COLO829 (cell line): ENCODE results near the gene LY9.

ENCODE experiments used
- DNase-seq: peaks from one replicate; pipeline ENCODE4 v3.0.0; 2012; ENCODE audit warnings: low spot score

Gene LY9

GRCh38 chr1:160801836-160802580 lies 6.0 kb downstream of the LY9 start:
- DNase-seq, result no peak

DNA sequence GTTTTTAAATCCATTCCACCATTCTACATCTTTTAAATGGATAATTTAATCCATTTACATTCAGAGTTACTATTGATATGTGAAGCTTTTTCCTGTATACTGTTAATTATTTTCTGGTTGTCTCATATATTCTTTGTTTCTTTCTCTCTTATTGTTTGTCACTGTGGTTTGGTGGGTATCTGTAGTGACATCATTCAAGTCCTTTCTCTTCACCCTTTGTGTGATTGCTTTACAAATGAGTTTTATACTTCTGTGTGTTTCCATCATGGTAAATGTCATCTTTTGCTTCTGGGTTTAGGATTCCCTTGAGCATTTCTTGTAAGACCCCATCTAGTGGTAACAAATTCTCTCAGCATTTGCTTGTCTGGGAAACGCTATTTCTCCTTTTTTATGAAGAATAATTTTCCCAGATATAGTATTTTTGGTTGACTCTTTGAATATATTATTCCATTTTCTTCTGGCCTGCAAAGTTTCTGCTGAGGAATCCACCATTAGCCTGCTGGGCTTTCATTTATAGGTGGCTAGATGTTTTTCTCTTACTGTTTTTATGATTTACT lies 10.2 kb downstream of the LY9 start:
- DNase-seq, result no peak

- no peak for DNase-seq
These were observed 10.8 kb downstream of the LY9 start for GRCh38 chr1:160806784-160807183.

DNA sequence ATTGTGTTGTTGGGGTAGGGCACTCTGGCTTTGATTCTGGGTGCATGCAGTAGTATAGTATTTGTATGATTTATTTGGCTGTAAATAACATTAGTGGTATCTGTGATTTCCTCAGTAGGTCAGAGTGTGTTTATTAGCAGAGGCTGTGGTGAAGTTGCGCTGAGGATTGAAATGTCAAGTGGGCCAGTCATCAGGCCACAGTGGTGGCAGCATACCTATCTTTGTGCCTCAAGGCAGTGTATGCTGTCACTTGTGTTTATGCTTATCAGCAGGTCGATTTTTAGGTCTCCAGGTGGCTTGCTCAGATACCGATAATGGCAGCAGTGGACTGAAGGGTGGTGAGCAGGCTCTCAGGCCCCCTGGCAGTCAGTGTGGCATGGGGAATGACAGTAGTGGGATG lies 11.3 kb downstream of the LY9 start:
- no peak for DNase-seq

DNA sequence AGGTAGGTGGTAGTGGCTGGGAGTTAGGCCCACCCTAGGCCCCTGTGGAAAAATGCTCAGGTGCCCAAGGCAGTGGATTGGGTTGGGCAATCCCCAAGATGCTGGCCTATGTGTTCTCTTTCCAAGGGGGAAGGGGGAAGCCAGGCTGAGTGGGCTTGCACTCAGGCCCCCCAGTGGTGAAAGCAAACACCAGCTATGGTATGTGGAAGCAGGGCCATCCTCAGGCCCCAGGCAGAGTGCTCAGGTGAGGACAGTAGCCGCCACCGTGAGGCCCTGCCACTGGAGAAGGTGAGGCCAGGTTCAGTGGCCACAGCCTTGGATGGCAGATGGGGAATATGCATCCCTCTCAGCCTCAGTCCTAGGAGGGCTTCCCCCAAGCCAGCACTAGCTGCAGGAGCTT lies 11.8 kb downstream of the LY9 start:
- DNase-seq, result no peak

DNA sequence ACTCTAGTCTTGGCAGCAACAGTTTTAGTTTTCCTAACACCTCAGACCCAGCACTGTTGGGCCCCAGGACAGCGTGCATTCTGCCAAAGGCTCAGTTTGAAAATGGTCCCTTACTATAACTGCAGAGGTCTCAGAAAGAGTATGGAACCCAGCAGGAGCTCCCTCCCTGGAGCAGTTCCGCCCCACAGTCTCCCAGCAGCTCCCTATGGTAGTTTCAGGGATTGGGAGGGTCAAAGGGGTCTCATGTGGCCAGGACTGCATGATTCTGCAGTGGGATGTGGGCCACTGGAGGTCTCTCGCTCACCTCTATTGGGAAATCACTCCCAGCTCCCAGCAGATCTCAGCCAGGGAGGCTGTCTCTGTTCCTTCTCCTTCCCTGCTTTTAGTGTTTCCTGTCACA lies 12.3 kb downstream of the LY9 start:
- DNase-seq, result no peak

- no peak for DNase-seq
These were observed 14.5 kb downstream of the LY9 start for GRCh38 chr1:160810486-160810885.

GRCh38 chr1:160811147-160811546 lies 15.2 kb downstream of the LY9 start:
- no peak for DNase-seq

DNA sequence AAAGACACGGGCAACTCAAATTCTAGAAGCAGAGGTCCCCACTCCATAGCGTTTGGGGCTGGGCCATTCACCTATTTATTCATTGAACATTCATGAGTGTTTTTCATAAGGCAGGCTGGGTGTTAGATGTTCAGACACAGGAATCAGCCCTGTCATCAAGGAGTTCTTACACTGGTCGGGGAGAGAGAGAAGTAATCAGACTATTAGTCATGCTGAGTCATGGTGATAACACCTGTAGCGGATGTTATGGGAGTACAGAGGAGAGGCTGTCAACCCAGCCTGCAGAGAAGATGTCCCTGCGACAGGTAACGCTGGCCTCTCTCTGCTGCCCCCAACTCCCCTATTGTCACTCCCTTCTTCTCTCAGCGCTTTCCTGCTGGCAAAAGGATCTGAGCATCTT lies 17.2 kb downstream of the LY9 start:
- no peak for DNase-seq

DNA sequence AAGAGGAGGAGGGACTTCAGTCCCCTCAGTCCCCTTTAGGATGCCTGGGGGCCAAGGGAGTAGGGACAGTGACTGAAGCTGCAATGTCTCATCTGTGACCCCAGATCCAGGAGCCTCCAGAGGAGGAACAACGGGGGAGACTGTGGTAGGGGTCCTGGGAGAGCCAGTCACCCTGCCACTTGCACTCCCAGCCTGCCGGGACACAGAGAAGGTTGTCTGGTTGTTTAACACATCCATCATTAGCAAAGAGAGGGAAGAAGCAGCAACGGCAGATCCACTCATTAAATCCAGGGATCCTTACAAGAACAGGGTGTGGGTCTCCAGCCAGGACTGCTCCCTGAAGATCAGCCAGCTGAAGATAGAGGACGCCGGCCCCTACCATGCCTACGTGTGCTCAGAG lies 18.3 kb downstream of the LY9 start:
- no peak for DNase-seq

DNA sequence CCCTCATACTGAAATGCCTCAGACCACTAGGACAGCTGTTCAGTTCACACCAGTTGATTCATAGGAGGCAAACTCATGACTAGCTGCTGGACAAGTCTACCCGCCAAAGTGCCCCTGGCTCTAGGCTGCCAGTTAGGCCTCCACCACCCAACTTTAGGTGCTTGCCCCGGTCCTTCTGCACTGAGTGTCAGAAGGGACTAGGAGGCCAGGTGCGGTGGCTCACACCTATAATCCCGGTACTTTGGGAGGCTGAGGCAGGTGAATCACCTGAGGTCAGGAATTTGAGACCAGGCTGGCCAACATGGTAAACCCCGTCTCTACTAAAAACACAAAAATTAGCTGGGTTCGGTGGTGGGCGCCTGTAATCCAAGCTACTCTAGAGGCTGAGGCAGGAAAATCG lies 18.9 kb downstream of the LY9 start:
- no peak for DNase-seq

- DNase-seq, result no peak
These were observed 22.4 kb downstream of the LY9 start for GRCh38 chr1:160818207-160818937.

DNA sequence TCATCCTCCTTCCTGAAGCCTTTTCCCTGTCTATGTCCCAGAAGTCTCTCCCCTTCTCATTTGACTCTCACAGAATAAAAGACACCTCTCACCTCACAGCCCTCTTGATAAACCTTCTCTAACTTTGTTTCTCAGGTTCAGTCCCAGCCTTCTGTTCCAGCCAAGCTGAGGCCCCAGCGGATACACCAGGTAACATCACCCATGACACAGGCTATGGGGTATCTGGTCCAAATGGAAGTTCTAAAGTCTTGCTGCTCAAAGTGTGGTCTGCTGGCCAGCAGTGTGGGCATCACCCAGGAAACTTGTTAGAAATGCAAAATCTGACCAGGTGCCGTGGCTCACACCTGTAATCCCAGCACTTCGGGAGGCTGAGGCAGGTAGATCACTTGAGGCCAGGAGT lies 23.2 kb downstream of the LY9 start:
- DNase-seq, result no peak

- no peak for DNase-seq
These were observed 25.7 kb downstream of the LY9 start for GRCh38 chr1:160821627-160822026.

DNA sequence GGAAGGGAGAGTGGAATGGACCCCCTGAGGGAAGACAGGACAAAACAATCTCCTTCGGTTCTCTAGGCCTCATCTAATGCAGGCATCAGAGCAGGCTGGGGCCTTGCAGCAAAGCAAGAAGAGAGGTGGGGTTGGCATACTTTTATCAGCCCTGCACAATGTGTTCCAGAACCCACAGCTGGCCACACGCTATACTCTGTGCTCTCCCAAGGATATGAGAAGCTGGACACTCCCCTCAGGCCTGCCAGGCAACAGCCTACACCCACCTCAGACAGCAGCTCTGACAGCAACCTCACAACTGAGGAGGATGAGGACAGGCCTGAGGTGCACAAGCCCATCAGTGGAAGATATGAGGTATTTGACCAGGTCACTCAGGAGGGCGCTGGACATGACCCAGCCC lies 27.3 kb downstream of the LY9 start:
- no peak for DNase-seq

GRCh38 chr1:160826546-160826945 lies 30.6 kb downstream of the LY9 start:
- no peak for DNase-seq

- DNase-seq, result no peak
These were observed 31.4 kb downstream of the LY9 start for GRCh38 chr1:160827418-160827817.

GRCh38 chr1:160829766-160830165 lies 33.8 kb downstream of the LY9 start:
- DNase-seq, result no peak

GRCh38 chr1:160830321-160831153 lies 34.6 kb downstream of the LY9 start:
- DNase-seq, result peak; percentile 68

DNA sequence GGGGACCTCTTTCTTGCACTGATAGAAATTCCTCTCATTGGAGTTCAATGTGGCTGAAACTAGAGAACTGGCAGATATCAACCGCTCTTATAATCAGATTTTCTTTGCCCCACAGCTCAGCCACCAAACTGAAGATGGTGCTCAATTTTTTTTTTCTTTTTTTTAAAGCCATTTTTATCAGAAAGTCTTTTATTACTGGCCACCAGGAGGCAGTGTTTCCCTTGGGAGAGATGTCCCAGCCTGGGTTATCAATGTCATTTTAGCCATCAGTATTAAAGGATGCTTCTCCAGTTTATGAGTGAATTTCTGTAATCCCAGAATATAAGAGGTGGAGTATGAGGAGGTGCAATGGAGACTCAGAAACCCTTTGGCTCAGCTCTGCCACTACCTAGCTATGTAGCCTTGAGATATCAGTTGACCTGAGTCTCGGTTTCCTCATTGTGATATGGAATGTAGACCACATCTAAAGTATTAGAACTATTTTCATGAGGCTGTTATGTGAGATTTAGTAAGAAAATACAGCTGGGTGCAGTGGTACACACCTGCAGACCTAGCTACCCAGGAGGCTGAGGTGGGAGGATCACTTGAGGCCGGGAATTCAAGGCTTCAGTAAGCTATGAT lies 39.1 kb downstream of the LY9 start:
- peak; percentile 58 for DNase-seq

GRCh38 chr1:160835751-160836150 lies 39.8 kb downstream of the LY9 start:
- DNase-seq, result no peak

GRCh38 chr1:160836561-160836960 lies 40.6 kb downstream of the LY9 start:
- DNase-seq, result no peak
